ENCODE measurements around the gene ANAPC16. TPM values are rescaled to one million over a fixed set of nuclear protein-coding genes. Genes with fewer than 3 reads are reported as not detected.

The ANAPC16 gene
- total RNA-seq, 1 donor from 2014 or later = 53.2 TPM

- H3K9me3 Mint-ChIP-seq = no peaks in the 10 kb centered on the region
- H3K27me3 Mint-ChIP-seq (ENCODE audit: low read depth) = no peaks in the 10 kb centered on the region
- no peak for DNase-seq (ENCODE audit: low read depth, low spot score)
- H3K4me3 Mint-ChIP-seq = no peak overlapping the region
- H3K4me1 Mint-ChIP-seq = peaks cover 8% of the 10 kb centered on the region
- H3K36me3 Mint-ChIP-seq (ENCODE audit: low read depth) = peaks cover 2% of the 10 kb centered on the region
- TF ChIP-seq CTCF (conservative IDR thresholded peaks at IDR 0.05) = no peak
- H3K27ac Mint-ChIP-seq (ENCODE audit: unreplicated experiment) = no peak overlapping the region
Observed at GRCh38 chr10:72173262-72173618, 42.6 kb upstream of the ANAPC16 start.

- H3K27me3 Mint-ChIP-seq (ENCODE audit: low read depth) = no peaks in the 10 kb centered on the region
- no peak for TF ChIP-seq CTCF (conservative IDR thresholded peaks at IDR 0.05)
- H3K36me3 Mint-ChIP-seq (ENCODE audit: low read depth) = peaks cover 2% of the 10 kb centered on the region
- DNase-seq (ENCODE audit: low read depth, low spot score) = no peak
- peaks cover 8% of the 10 kb centered on the region for H3K4me1 Mint-ChIP-seq
- H3K4me3 Mint-ChIP-seq = no peak overlapping the region
- H3K9me3 Mint-ChIP-seq = no peaks in the 10 kb centered on the region
- no peak overlapping the region for H3K27ac Mint-ChIP-seq (ENCODE audit: unreplicated experiment)
Observed at GRCh38 chr10:72173619-72174296, 42.1 kb upstream of the ANAPC16 start.

DNA sequence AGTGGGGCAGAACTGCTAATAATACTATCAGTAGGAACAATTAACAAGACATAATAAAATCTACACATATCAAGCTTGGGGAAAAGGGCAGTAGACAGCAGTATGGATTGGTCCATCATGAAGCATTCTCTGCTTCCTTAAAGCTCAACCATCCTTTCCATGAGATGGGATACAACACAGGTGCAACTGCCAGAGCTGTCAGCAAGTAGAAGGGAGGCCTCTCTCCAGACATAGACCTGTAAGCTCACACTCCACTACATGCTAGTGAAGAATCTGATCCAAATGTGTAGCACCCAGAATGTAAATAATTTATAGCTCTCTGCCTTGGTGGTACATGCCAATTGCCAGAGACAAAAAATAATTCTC, 41.5 kb upstream of the ANAPC16 start:
- Mint-ChIP-seq H3K36me3 (ENCODE audit: low read depth) (peaks cover 2% of the 10 kb centered on the region), H3K9me3 (no peaks in the 10 kb centered on the region), H3K4me1 (peaks cover 8% of the 10 kb centered on the region), H3K27ac (ENCODE audit: unreplicated experiment) (no peak overlapping the region), H3K4me3 (no peak overlapping the region), H3K27me3 (ENCODE audit: low read depth) (no peaks in the 10 kb centered on the region)
- TF ChIP-seq CTCF (conservative IDR thresholded peaks at IDR 0.05) = no peak
- DNase-seq (ENCODE audit: low read depth, low spot score) = no peak

DNA sequence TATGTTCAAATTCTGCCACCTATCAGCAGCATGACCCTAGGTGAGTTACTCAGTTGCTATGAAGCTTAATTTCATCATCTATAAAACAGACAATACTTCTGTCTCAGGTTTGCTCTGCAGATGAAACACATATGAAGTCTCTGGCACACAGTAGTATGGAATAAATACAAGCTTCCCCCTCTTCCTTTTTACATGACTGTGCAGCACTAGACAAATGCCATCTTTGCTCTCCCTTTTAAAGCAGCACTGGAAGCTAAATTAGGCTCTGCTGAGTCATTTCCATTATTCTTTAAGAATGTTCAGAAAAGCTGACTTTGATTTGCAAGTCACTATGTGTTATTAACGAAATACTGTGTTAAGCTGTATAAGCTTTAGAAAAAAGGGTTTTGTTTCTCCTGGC, 40.7 kb upstream of the ANAPC16 start:
- no peak for TF ChIP-seq CTCF (conservative IDR thresholded peaks at IDR 0.05)
- Mint-ChIP-seq H3K36me3 (ENCODE audit: low read depth) (peaks cover 2% of the 10 kb centered on the region), H3K4me3 (no peak overlapping the region), H3K4me1 (peaks cover 8% of the 10 kb centered on the region), H3K27me3 (ENCODE audit: low read depth) (no peaks in the 10 kb centered on the region), H3K27ac (ENCODE audit: unreplicated experiment) (no peak overlapping the region), H3K9me3 (no peaks in the 10 kb centered on the region)
- no peak for DNase-seq (ENCODE audit: low read depth, low spot score)

GRCh38 chr10:72176701-72177100, 39.1 kb upstream of the ANAPC16 start:
- Mint-ChIP-seq H3K4me1 (no peaks in the 10 kb centered on the region), H3K27ac (ENCODE audit: unreplicated experiment) (no peak overlapping the region), H3K9me3 (no peaks in the 10 kb centered on the region), H3K27me3 (ENCODE audit: low read depth) (no peaks in the 10 kb centered on the region), H3K36me3 (ENCODE audit: low read depth) (peaks cover 3% of the 10 kb centered on the region), H3K4me3 (no peak overlapping the region)
- no peak for TF ChIP-seq CTCF (conservative IDR thresholded peaks at IDR 0.05)
- DNase-seq (ENCODE audit: low read depth, low spot score) = no peak

Measured in neural crest cell (in vitro differentiated cells).